Omental fat pad (tissue), 4 donors: ENCODE data around the gene SEBOX. TPM values are rescaled to one million over a fixed set of nuclear protein-coding genes. Genes with fewer than 3 reads are reported as not detected.

ENCODE experiments used
- ATAC-seq: fragments of 150-250 bp; one replicate; pipeline ENCODE4 v1.9.1; 2016; ENCODE audit warnings: mild to moderate bottlenecking, moderate library complexity; ENCODE audit not compliant: low FRiP score
- DNase-seq: peaks from one replicate; pipeline ENCODE4 v3.0.0-alpha.2; 2019; ENCODE audit warnings: low spot score
- CTCF ChIP-seq, 3 donors: fragments of 450-650 bp; IDR thresholded peaks; one replicate each; pipeline ENCODE4 v1.5.1; 2016 to 2017; ENCODE audit warnings: antibody characterized with exemption in 3 of 3, mild to moderate bottlenecking in 3 of 3, moderate library complexity in 2 of 3
- total RNA-seq, 4 donors: library from RNA; depleted of rRNA; stranded (reverse); fragments of >200 nt; gene quantifications; one replicate each; pipeline ENCODE4 v1.1.0, GENCODE V29; 2016

SEBOX gene
- total RNA-seq, 4 donors from 2014 or later, result not detected

DNA sequence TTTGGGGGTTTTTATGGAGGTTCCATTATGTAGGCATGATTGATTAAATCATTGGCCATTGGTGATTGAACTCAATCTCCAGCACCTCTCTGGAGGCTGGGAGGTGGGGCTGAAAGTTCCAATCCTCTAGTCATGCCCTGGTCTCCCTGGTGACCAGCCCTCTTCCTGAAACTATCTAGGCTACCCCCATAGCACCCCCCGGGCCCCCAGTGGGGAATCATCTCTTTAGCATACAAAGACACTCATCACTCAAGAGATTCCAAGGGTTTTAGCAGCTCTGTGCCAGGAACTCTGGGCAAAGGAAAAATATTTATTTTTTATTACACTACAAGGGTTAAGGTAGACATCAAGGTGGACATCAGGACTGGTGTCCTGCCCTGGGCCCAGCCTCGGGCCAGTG is 30.4 kb upstream of the SEBOX start:
- ATAC-seq, result no peak
- no peak for TF ChIP-seq CTCF (IDR thresholded peaks at IDR 0.05)
- no peak for DNase-seq

DNA sequence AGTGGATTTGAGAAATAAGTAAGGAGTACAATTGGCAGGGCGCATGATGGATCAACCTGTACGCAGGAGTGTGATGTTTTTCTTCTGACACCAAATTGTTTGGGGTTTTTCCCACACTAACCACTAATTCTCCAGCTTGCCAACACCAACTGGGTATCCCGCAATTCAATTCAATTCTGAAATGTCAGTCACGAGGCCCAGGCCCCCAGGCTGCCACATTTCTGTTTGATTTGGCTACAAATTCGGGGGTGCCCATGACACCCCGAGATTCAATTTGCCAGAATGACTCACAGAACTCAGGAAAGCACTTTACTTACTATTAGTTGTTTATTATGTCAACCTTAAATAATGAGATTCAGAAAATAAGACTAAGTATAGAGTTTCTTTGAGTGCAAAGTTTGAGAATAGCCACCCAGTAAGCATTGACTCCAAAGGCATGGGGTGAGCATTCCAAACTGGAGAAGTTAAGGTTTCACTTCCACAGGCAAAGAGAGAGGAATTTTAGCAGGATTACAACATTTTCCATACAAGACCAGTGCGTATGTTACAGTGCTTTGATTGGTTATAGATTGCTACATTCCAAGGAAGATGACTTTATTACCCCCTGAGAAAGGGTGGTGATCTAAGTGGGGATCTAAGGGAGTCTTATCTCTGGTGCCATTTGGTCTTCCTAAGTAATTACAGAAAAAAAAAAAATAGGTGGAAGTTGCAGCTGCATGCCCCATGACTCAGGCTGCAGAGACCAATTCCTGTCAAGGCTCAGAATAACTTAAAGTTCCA is 29.5 kb upstream of the SEBOX start:
- TF ChIP-seq CTCF (IDR thresholded peaks at IDR 0.05), result no peak
- ATAC-seq (no peak), DNase-seq (no peak)

- ATAC-seq, result no peak
- no peak for DNase-seq
- TF ChIP-seq CTCF (IDR thresholded peaks at IDR 0.05), result no peak
Measured at GRCh38 chr17:28392491-28392890, 27.5 kb upstream of the SEBOX start.

- ATAC-seq (no peak), DNase-seq (no peak)
- no peak for TF ChIP-seq CTCF (IDR thresholded peaks at IDR 0.05)
Measured at GRCh38 chr17:28391401-28391800, 26.4 kb upstream of the SEBOX start.

DNA sequence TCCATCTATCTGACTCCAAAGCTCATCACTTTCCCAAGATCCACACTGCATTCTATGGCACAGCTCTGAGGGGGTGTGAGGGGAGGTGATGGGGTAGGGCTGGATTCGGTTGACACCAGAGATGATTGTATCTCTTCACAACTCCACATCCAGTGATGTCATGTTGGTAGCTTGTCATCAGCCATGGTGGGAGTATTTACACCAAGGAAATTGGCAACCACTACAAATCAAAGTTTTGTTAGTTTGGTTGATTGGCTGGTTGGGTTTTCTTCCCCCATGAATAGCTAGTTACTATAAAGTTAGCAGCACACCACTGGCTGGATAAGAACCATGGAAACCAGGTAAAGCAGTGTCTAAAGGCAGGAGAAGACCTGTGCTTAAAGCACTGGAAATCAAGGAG is 26.0 kb upstream of the SEBOX start:
- DNase-seq (no peak), ATAC-seq (no peak)
- no peak for TF ChIP-seq CTCF (IDR thresholded peaks at IDR 0.05)

DNA sequence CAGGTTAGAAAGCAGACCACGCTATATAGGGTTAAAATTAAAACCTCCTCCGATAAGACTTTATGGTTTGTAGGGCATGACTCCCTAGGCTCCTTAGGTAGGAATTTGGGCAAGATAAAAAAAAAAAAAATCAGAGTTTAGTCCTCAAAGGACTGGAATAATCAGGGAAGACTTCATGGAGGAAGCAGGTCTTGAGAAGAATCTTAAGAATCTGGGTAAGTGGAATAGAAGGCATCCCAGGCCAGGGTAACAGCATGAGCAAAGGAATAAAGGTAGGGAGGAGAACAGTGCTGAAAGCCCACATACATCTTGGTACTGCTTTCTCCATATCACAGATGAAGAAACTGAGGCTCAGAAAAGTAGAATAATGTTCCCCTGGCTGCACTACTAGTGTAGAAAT is 25.6 kb upstream of the SEBOX start:
- TF ChIP-seq CTCF (IDR thresholded peaks at IDR 0.05), result no peak
- DNase-seq (no peak), ATAC-seq (no peak)

DNA sequence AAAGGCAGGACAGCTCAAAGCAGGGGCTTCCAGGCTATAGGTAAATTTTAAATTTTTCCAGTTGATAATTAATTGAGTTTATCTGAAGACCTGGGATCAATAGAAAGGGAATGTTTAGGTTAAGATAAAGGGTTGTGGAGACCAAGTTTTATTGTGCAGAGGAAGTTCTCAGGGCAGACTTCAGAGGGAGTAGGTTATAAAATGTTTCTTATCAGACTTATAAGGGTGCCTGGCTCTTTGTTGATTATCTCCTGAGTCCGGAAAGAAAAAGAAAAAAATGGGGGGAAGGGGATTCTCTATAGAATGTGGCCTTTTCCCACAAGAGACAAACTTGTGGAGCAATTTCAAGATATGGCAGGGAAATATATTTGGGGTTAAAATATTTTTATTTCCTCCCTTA is 25.1 kb upstream of the SEBOX start:
- DNase-seq, result no peak
- no peak for TF ChIP-seq CTCF (IDR thresholded peaks at IDR 0.05)
- no peak for ATAC-seq
